ENCODE measurements around the gene GLRA2.
"Not testable (repeated sequence)": the region's sequence is repeated elsewhere in the genome, so short reads cannot be mapped to it uniquely, and the experiment has no call there.

GLRA2 gene

GRCh38 chrX:14670819-14671218 is 141.5 kb downstream of the GLRA2 start:
- DNase-seq (ENCODE audit: low read depth), result no peak
- H3K4me3 ChIP-seq (ENCODE audit: low read depth, low read length), result no peak overlapping the region
- no peak for TF ChIP-seq CTCF (IDR thresholded peaks at IDR 0.05; ENCODE audit: control insufficient read depth, extremely low read depth, insufficient read depth)

GRCh38 chrX:14672611-14673172 is 143.4 kb downstream of the GLRA2 start:
- no peak for DNase-seq (ENCODE audit: low read depth)
- H3K4me3 ChIP-seq (ENCODE audit: low read depth, low read length), result no peak overlapping the region
- no peak for TF ChIP-seq CTCF (IDR thresholded peaks at IDR 0.05; ENCODE audit: control insufficient read depth, extremely low read depth, insufficient read depth)

- no peak overlapping the region for H3K4me3 ChIP-seq (ENCODE audit: low read depth, low read length)
- DNase-seq (ENCODE audit: low read depth), result no peak
These were observed 143.9 kb downstream of the GLRA2 start for GRCh38 chrX:14673236-14673635.

GRCh38 chrX:14673764-14674163 is 144.4 kb downstream of the GLRA2 start:
- no peak for DNase-seq (ENCODE audit: low read depth)
- no peak overlapping the region for H3K4me3 ChIP-seq (ENCODE audit: low read depth, low read length)

More at GRCh38 chrX:14673236-14673635, 143.9 kb downstream of the GLRA2 start:
- no peak for TF ChIP-seq CTCF (IDR thresholded peaks at IDR 0.05; ENCODE audit: control insufficient read depth, extremely low read depth, insufficient read depth)

GRCh38 chrX:14675500-14675899 is 146.2 kb downstream of the GLRA2 start:
- no peak for TF ChIP-seq CTCF (IDR thresholded peaks at IDR 0.05; ENCODE audit: control insufficient read depth, extremely low read depth, insufficient read depth)
- DNase-seq (ENCODE audit: low read depth), result no peak
- H3K4me3 ChIP-seq (ENCODE audit: low read depth, low read length), result no peak overlapping the region

More at GRCh38 chrX:14673764-14674163, 144.4 kb downstream of the GLRA2 start:
- no peak for TF ChIP-seq CTCF (IDR thresholded peaks at IDR 0.05; ENCODE audit: control insufficient read depth, extremely low read depth, insufficient read depth)

GRCh38 chrX:14676431-14676830 is 147.1 kb downstream of the GLRA2 start:
- no peak overlapping the region for H3K4me3 ChIP-seq (ENCODE audit: low read depth, low read length)
- TF ChIP-seq CTCF (IDR thresholded peaks at IDR 0.05; ENCODE audit: control insufficient read depth, extremely low read depth, insufficient read depth), result no peak
- no peak for DNase-seq (ENCODE audit: low read depth)

GRCh38 chrX:14688331-14688730 is 159.0 kb downstream of the GLRA2 start:
- H3K4me3 ChIP-seq (ENCODE audit: low read depth, low read length); DNase-seq (ENCODE audit: low read depth): not testable (repeated sequence)

All from LNCaP clone FGC (cell line).